ENCODE data around the gene NECAP2.

DNA sequence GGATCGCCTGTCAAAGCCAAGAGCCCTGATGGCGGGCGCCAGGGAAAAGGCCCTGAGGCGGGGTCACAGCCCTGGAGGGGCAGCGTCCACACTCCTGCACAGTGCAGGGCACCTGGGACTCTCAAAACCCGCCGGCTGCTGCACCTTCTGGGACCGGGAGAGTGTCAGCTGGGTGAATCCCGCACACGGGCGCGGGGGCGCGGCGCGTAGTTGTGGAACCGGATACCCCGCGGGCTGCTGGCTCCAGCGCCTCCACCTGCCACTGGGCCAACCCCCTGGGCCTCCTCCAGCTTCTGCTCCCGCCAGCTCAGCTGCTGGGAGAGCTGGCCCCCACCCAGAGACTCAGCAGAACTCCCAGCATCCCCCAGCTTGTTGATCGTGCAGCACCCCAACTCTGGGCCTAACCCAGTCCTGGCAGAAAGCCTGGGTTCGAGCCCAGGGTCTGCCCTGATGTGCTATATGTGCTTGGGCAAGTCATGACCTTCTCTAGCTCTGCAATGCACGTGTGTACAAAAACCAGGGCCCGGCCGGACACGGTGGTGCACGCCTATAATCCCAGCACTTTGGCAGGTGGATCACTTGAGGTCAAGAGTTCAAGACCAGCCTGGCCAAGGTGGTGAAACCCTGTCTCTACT is 33.8 kb downstream of the NECAP2 start:
- TF ChIP-seq EZH2 (IDR thresholded peaks at IDR 0.05), result no peak
- no peak for TF ChIP-seq POLR2AphosphoS5 (IDR thresholded peaks at IDR 0.05; ENCODE audit: borderline replicate concordance, low read depth, low read length)

Measured in SK-N-MC (cell line).